HG03175 (cell line): ENCODE measurements around the gene MGME1.
"Not testable (repeated sequence)": the region's sequence is repeated elsewhere in the genome, so short reads cannot be mapped to it uniquely, and the experiment has no call there.

Source experiments
- ATAC-seq: cut with Tn5 transposase; IDR thresholded peaks from one replicate; pipeline ENCODE4 v1.9.1; 2021; ENCODE audit warnings: mild to moderate bottlenecking, moderate library complexity; ENCODE audit not compliant: unreplicated experiment

MGME1 gene

GRCh38 chr20:18012901-18013300 is 44.1 kb downstream of the MGME1 start:
- ATAC-seq, result no peak

- ATAC-seq, result no peak
These were observed 45.6 kb downstream of the MGME1 start for GRCh38 chr20:18014411-18014810.

GRCh38 chr20:18016772-18017171 is 48.0 kb downstream of the MGME1 start:
- no peak for ATAC-seq

- ATAC-seq, result no peak
These were observed 49.3 kb downstream of the MGME1 start for GRCh38 chr20:18018100-18018499.

GRCh38 chr20:18019068-18019467 is 50.2 kb downstream of the MGME1 start:
- ATAC-seq, result peak; percentile 68

GRCh38 chr20:18020931-18021330 is 52.1 kb downstream of the MGME1 start:
- ATAC-seq, result no peak

- ATAC-seq, result no peak
These were observed 55.8 kb downstream of the MGME1 start for GRCh38 chr20:18024606-18025127.

- not testable (repeated sequence) for ATAC-seq
These were observed 58.2 kb downstream of the MGME1 start for GRCh38 chr20:18027011-18027410.

GRCh38 chr20:18030020-18030419 is 61.2 kb downstream of the MGME1 start:
- no peak for ATAC-seq

GRCh38 chr20:18031050-18031449 is 62.2 kb downstream of the MGME1 start:
- ATAC-seq, result no peak

GRCh38 chr20:18031888-18032509 is 63.2 kb downstream of the MGME1 start:
- no peak for ATAC-seq

- ATAC-seq, result no peak
These were observed 64.4 kb downstream of the MGME1 start for GRCh38 chr20:18032977-18033892.

- no peak for ATAC-seq
These were observed 65.2 kb downstream of the MGME1 start for GRCh38 chr20:18034039-18034438.

GRCh38 chr20:18039063-18039462 is 70.2 kb downstream of the MGME1 start:
- ATAC-seq, result no peak
